ENCODE measurements around the gene SERINC3.
A peak's percentile ranks its signal among the peaks of the same experiment; 100 is the strongest.

GRCh38 chr20:44467289-44467883 is 54.5 kb downstream of the SERINC3 start:
- no peak for TF ChIP-seq ZSCAN25 (CRISPR knock-in tag; IDR thresholded peaks at IDR 0.05)
- TF ChIP-seq ZFP37 (CRISPR knock-in tag; IDR thresholded peaks at IDR 0.05; ENCODE audit: borderline replicate concordance): no peak
- TF ChIP-seq EP300 (IDR thresholded peaks at IDR 0.05; ENCODE audit: low read depth in 2 of 2, low read length in 2 of 2): no peak; a peak in 1 of 4 replicates
- TF ChIP-seq EP300 (CRISPR knock-in tag; IDR thresholded peaks at IDR 0.05; ENCODE audit: borderline replicate concordance): no peak
- TF ChIP-seq ZNF256 (CRISPR knock-in tag; conservative IDR thresholded peaks at IDR 0.05): no peak
- no peak for TF ChIP-seq YY1 (IDR thresholded peaks at IDR 0.05; ENCODE audit: insufficient read depth, insufficient replicate concordance, low read depth, low read length)
- TF ChIP-seq CTCF (CRISPR knock-in tag; IDR thresholded peaks at IDR 0.05): no peak
- TF ChIP-seq, protein P1, sequence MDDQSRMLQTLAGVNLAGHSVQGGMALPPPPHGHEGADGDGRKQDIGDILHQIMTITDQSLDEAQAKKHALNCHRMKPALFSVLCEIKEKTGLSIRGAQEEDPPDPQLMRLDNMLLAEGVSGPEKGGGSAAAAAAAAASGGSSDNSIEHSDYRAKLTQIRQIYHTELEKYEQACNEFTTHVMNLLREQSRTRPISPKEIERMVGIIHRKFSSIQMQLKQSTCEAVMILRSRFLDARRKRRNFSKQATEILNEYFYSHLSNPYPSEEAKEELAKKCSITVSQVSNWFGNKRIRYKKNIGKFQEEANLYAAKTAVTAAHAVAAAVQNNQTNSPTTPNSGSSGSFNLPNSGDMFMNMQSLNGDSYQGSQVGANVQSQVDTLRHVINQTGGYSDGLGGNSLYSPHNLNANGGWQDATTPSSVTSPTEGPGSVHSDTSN (CRISPR knock-in tag; IDR thresholded peaks at IDR 0.05; ENCODE audit: borderline replicate concordance): no peak
- no peak; the same call in 1 of the 2 replicates for TF ChIP-seq NCOA1 (CRISPR knock-in tag; IDR thresholded peaks at IDR 0.05)
- TF ChIP-seq ZNF263 (CRISPR knock-in tag; IDR thresholded peaks at IDR 0.05): no peak
- TF ChIP-seq ZHX2 (IDR thresholded peaks at IDR 0.05; ENCODE audit: low read depth): 0 out of 2 replicates have a peak, but pooled peaks have one; percentile 31
- no peak for TF ChIP-seq ZHX2 (CRISPR knock-in tag; IDR thresholded peaks at IDR 0.05; ENCODE audit: borderline replicate concordance)
- TF ChIP-seq, protein P2, sequence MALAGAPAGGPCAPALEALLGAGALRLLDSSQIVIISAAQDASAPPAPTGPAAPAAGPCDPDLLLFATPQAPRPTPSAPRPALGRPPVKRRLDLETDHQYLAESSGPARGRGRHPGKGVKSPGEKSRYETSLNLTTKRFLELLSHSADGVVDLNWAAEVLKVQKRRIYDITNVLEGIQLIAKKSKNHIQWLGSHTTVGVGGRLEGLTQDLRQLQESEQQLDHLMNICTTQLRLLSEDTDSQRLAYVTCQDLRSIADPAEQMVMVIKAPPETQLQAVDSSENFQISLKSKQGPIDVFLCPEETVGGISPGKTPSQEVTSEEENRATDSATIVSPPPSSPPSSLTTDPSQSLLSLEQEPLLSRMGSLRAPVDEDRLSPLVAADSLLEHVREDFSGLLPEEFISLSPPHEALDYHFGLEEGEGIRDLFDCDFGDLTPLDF (CRISPR knock-in tag; IDR thresholded peaks at IDR 0.05): no peak
- TF ChIP-seq, protein P3, sequence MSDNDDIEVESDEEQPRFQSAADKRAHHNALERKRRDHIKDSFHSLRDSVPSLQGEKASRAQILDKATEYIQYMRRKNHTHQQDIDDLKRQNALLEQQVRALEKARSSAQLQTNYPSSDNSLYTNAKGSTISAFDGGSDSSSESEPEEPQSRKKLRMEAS (IDR thresholded peaks at IDR 0.05): 0 out of 2 replicates have a peak, but pooled peaks have one; percentile 19
